OCI-LY1 (cell line): ENCODE results near the gene DEFB121.

Experiments used
- EZH2 ChIP-seq: fragments of 200-600 bp; sonication (generic), shearing (Covaris generic); IDR thresholded peaks from 2 replicates; pipeline ENCODE4 v1.8.0; 2017; ENCODE audit warnings: borderline replicate concordance, mixed run types, mild to moderate bottlenecking, antibody characterized with exemption, low read length, moderate library complexity, mixed read lengths
- TF ChIP-seq, protein P1 (sequence below): fragments of 200-600 bp; sonication (generic), shearing (Covaris generic); IDR thresholded peaks from 2 replicates; pipeline ENCODE4 v1.5.1; 2017; ENCODE audit warnings: mild to moderate bottlenecking, antibody characterized with exemption, low read length, moderate library complexity, mixed read lengths

DNA sequence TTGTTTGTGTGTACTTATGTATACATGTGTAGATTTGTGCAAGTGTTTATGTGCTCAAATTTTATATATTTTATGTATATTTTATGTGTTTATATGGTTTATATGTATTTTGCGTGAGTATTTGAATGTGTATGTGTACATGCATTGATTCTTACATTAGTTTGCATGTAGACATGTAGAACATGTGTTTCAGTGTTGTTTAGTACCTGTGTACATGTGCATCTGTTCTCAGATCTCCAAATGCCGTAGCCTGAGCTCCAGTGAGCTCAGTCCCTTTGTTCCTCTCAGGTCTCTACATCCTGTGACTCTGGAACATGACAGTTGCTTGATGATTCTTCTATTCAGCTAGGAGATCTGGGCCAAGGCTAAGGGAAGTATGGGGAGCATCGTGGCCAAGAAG is 11.1 kb downstream of the DEFB121 start:
- TF ChIP-seq, protein P1, sequence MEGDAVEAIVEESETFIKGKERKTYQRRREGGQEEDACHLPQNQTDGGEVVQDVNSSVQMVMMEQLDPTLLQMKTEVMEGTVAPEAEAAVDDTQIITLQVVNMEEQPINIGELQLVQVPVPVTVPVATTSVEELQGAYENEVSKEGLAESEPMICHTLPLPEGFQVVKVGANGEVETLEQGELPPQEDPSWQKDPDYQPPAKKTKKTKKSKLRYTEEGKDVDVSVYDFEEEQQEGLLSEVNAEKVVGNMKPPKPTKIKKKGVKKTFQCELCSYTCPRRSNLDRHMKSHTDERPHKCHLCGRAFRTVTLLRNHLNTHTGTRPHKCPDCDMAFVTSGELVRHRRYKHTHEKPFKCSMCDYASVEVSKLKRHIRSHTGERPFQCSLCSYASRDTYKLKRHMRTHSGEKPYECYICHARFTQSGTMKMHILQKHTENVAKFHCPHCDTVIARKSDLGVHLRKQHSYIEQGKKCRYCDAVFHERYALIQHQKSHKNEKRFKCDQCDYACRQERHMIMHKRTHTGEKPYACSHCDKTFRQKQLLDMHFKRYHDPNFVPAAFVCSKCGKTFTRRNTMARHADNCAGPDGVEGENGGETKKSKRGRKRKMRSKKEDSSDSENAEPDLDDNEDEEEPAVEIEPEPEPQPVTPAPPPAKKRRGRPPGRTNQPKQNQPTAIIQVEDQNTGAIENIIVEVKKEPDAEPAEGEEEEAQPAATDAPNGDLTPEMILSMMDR: no peak
- TF ChIP-seq EZH2: no peak
